Measurements from ENCODE around the gene GJB5. TPM values are rescaled to one million over a fixed set of nuclear protein-coding genes. Genes with fewer than 3 reads are reported as not detected.
"Not testable (repeated sequence)": the region's sequence is repeated elsewhere in the genome, so short reads cannot be mapped to it uniquely, and the experiment has no call there.

The GJB5 gene
- polyA plus RNA-seq, 1 donor: 0.15 TPM

DNA sequence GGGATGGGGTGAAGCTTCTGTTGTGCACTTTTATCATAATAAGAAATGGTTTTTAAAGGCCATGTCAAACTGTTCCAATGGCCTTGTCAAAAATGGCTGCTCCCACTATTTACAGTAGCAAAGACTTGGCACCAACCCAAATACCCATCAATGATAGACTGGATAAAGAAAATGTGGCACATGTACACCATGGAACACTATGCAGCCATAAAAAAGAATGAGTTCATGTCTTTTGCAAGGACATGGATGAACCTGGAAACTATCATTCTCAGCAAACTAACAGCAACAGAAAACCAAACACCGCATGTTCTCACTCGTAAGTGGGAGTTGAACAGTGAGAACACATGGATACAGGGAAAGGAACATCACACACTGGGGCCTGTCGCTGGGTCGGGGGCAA is 18.3 kb downstream of the GJB5 start:
- not testable (repeated sequence) for H3K9me3 ChIP-seq (ENCODE audit: control insufficient read depth, low read depth, low read length); H3K36me3 ChIP-seq (ENCODE audit: control insufficient read depth, insufficient read depth, low read length); H3K4me1 ChIP-seq (ENCODE audit: control insufficient read depth, insufficient read depth, low read length); H3K27ac ChIP-seq (ENCODE audit: low read length); DNase-seq; H3K27me3 ChIP-seq (ENCODE audit: control insufficient read depth, insufficient read depth, low read length); H3K4me3 ChIP-seq (ENCODE audit: low read length)
- WGBS (ENCODE audit: insufficient coverage, low lambda C conversion rate): no CpG with 5 or more reads among the region's 4 CpGs

DNA sequence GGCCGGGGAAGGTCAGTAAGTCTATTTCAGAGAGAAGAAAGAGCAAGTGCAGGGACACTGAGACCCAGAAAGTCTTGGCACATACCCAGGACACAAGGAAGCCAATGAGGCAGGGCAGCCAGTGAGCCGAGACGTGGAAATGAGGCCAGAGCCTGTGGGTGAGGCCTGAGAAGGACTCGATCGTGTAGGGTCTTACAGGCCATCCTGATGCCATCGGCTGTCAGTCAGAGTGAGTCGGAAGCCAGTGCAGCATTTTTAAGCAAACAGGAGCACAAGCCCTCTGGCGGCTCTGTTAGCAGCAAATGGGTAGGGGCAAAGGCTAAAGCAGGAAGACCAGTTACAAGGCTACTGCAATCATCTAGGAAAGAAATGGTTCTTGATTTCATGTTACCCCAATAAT is 20.1 kb downstream of the GJB5 start:
- Histone ChIP-seq H3K27ac (ENCODE audit: low read length) (no peak overlapping the region), H3K9me3 (ENCODE audit: control insufficient read depth, low read depth, low read length) (no peaks in the 10 kb centered on the region), H3K27me3 (ENCODE audit: control insufficient read depth, insufficient read depth, low read length) (peaks cover 2% of the 10 kb centered on the region), H3K4me1 (ENCODE audit: control insufficient read depth, insufficient read depth, low read length) (no peaks in the 10 kb centered on the region), H3K4me3 (ENCODE audit: low read length) (no peak overlapping the region), H3K36me3 (ENCODE audit: control insufficient read depth, insufficient read depth, low read length) (no peaks in the 10 kb centered on the region)
- no peak for DNase-seq
- WGBS (ENCODE audit: insufficient coverage, low lambda C conversion rate): no CpG with 5 or more reads among the region's 8 CpGs

- DNase-seq: no peak
- Histone ChIP-seq H3K9me3 (ENCODE audit: control insufficient read depth, low read depth, low read length) (no peaks in the 10 kb centered on the region), H3K36me3 (ENCODE audit: control insufficient read depth, insufficient read depth, low read length) (no peaks in the 10 kb centered on the region), H3K4me3 (ENCODE audit: low read length) (no peak overlapping the region), H3K27me3 (ENCODE audit: control insufficient read depth, insufficient read depth, low read length) (peaks cover 19% of the 10 kb centered on the region), H3K27ac (ENCODE audit: low read length) (no peak overlapping the region), H3K4me1 (ENCODE audit: control insufficient read depth, insufficient read depth, low read length) (peaks cover 2% of the 10 kb centered on the region)
- no CpG with 5 or more reads among the region's 3 CpGs for WGBS (ENCODE audit: insufficient coverage, low lambda C conversion rate)
These were observed 22.1 kb downstream of the GJB5 start for GRCh38 chr1:34776911-34777310.

GRCh38 chr1:34777519-34778321 is 22.9 kb downstream of the GJB5 start:
- 20% methylated on average over 1 of the region's 10 CpGs for WGBS (ENCODE audit: insufficient coverage, low lambda C conversion rate)
- no peak overlapping the region for H3K27ac ChIP-seq (ENCODE audit: low read length)
- no peak overlapping the region for H3K4me3 ChIP-seq (ENCODE audit: low read length)
- no peaks in the 10 kb centered on the region for H3K36me3 ChIP-seq (ENCODE audit: control insufficient read depth, insufficient read depth, low read length)
- no peak for DNase-seq
- H3K27me3 ChIP-seq (ENCODE audit: control insufficient read depth, insufficient read depth, low read length): peaks cover 26% of the 10 kb centered on the region
- H3K4me1 ChIP-seq (ENCODE audit: control insufficient read depth, insufficient read depth, low read length): peaks cover 7% of the 10 kb centered on the region
- no peaks in the 10 kb centered on the region for H3K9me3 ChIP-seq (ENCODE audit: control insufficient read depth, low read depth, low read length)

DNA sequence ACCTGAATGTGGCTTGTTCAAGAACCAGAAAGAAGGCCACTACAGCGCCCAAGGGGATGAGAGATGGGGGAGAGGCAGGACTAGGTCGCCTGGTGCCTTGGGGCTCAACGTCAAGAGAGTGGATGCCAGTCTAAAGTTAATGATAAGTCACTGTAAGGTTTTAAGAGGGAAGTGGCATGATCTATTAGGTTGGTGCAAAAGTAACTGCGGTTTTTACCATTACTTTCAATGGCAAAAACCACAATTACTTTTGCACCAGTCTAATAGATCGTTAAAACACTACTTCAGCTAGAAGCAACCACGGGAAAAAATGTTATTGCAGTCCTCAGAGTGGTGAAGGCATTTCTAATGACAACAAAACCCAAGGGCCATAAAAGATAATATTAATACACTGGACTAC is 23.5 kb downstream of the GJB5 start:
- no peaks in the 10 kb centered on the region for H3K36me3 ChIP-seq (ENCODE audit: control insufficient read depth, insufficient read depth, low read length)
- H3K27ac ChIP-seq (ENCODE audit: low read length): no peak overlapping the region
- no peak overlapping the region for H3K4me3 ChIP-seq (ENCODE audit: low read length)
- 90% methylated on average over 3 of the region's 6 CpGs for WGBS (ENCODE audit: insufficient coverage, low lambda C conversion rate)
- H3K4me1 ChIP-seq (ENCODE audit: control insufficient read depth, insufficient read depth, low read length): peaks cover 7% of the 10 kb centered on the region
- no peaks in the 10 kb centered on the region for H3K9me3 ChIP-seq (ENCODE audit: control insufficient read depth, low read depth, low read length)
- peaks cover 26% of the 10 kb centered on the region for H3K27me3 ChIP-seq (ENCODE audit: control insufficient read depth, insufficient read depth, low read length)
- no peak for DNase-seq

DNA sequence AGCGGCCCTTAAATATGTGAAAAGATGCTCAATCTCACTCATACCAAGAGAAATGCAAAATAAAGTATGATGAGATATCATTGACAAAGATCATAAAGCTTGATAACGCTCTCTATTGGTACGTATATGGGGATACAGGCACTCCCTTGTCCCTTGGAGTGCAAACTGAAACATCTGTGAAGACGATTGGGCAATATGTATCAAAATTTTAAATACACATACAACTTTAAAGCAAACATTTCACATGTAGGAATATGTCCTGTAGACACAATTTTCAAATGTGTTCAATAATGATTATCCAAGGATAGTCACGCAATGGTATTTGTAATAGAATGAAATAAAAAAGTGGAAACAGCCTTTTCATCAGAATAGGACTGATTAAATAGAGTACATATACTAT is 24.2 kb downstream of the GJB5 start:
- Histone ChIP-seq H3K4me3 (ENCODE audit: low read length) (no peak overlapping the region), H3K27me3 (ENCODE audit: control insufficient read depth, insufficient read depth, low read length) (peaks cover 26% of the 10 kb centered on the region)
- 100% methylated on average over 2 of the region's 5 CpGs for WGBS (ENCODE audit: insufficient coverage, low lambda C conversion rate)

DNA sequence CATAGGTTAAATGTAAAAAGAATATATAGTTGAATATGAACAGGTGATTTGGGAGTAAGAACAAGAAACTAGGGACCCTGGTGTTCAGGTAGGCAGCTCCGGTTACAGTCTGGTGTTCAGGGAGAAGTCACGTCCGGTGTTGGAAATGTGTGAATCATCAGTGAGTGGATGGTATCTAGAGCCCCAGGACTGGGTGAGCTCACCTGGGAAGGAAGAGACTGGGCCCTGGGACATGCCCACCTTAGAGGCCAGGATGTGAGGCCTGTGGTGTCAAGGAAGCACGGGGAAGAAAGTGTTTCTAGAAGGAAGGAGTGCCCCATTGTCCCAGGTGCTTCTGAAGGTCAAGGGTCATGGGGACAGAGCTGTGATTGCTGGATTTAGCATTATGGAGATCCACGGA is 24.7 kb downstream of the GJB5 start:
- WGBS (ENCODE audit: insufficient coverage, low lambda C conversion rate): 29% methylated on average over 1 of the region's 5 CpGs
- Histone ChIP-seq H3K4me1 (ENCODE audit: control insufficient read depth, insufficient read depth, low read length) (peaks cover 7% of the 10 kb centered on the region), H3K27ac (ENCODE audit: low read length) (no peak overlapping the region), H3K9me3 (ENCODE audit: control insufficient read depth, low read depth, low read length) (no peaks in the 10 kb centered on the region), H3K4me3 (ENCODE audit: low read length) (no peak overlapping the region), H3K36me3 (ENCODE audit: control insufficient read depth, insufficient read depth, low read length) (no peaks in the 10 kb centered on the region), H3K27me3 (ENCODE audit: control insufficient read depth, insufficient read depth, low read length) (peaks cover 26% of the 10 kb centered on the region)
- no peak for DNase-seq

More for the DNA sequence above, 24.2 kb downstream of the GJB5 start:
- Histone ChIP-seq H3K9me3 (ENCODE audit: control insufficient read depth, low read depth, low read length) (no peaks in the 10 kb centered on the region), H3K4me1 (ENCODE audit: control insufficient read depth, insufficient read depth, low read length) (peaks cover 7% of the 10 kb centered on the region), H3K27ac (ENCODE audit: low read length) (no peak overlapping the region), H3K36me3 (ENCODE audit: control insufficient read depth, insufficient read depth, low read length) (no peaks in the 10 kb centered on the region)
- no peak for DNase-seq

GRCh38 chr1:34779962-34780361 is 25.1 kb downstream of the GJB5 start:
- Histone ChIP-seq H3K27me3 (ENCODE audit: control insufficient read depth, insufficient read depth, low read length) (peaks cover 26% of the 10 kb centered on the region), H3K36me3 (ENCODE audit: control insufficient read depth, insufficient read depth, low read length) (no peaks in the 10 kb centered on the region), H3K4me1 (ENCODE audit: control insufficient read depth, insufficient read depth, low read length) (peaks cover 7% of the 10 kb centered on the region), H3K4me3 (ENCODE audit: low read length) (no peak overlapping the region), H3K27ac (ENCODE audit: low read length) (no peak overlapping the region), H3K9me3 (ENCODE audit: control insufficient read depth, low read depth, low read length) (no peaks in the 10 kb centered on the region)
- no peak for DNase-seq
- WGBS (ENCODE audit: insufficient coverage, low lambda C conversion rate): no CpG with 5 or more reads among the region's 5 CpGs

GRCh38 chr1:34780528-34780927 is 25.7 kb downstream of the GJB5 start:
- no peak overlapping the region for H3K27ac ChIP-seq (ENCODE audit: low read length)
- WGBS (ENCODE audit: insufficient coverage, low lambda C conversion rate): no CpG with 5 or more reads among the region's 2 CpGs
- peaks cover 26% of the 10 kb centered on the region for H3K27me3 ChIP-seq (ENCODE audit: control insufficient read depth, insufficient read depth, low read length)
- peaks cover 7% of the 10 kb centered on the region for H3K4me1 ChIP-seq (ENCODE audit: control insufficient read depth, insufficient read depth, low read length)
- H3K4me3 ChIP-seq (ENCODE audit: low read length): no peak overlapping the region
- no peaks in the 10 kb centered on the region for H3K9me3 ChIP-seq (ENCODE audit: control insufficient read depth, low read depth, low read length)
- no peaks in the 10 kb centered on the region for H3K36me3 ChIP-seq (ENCODE audit: control insufficient read depth, insufficient read depth, low read length)
- DNase-seq: no peak

DNA sequence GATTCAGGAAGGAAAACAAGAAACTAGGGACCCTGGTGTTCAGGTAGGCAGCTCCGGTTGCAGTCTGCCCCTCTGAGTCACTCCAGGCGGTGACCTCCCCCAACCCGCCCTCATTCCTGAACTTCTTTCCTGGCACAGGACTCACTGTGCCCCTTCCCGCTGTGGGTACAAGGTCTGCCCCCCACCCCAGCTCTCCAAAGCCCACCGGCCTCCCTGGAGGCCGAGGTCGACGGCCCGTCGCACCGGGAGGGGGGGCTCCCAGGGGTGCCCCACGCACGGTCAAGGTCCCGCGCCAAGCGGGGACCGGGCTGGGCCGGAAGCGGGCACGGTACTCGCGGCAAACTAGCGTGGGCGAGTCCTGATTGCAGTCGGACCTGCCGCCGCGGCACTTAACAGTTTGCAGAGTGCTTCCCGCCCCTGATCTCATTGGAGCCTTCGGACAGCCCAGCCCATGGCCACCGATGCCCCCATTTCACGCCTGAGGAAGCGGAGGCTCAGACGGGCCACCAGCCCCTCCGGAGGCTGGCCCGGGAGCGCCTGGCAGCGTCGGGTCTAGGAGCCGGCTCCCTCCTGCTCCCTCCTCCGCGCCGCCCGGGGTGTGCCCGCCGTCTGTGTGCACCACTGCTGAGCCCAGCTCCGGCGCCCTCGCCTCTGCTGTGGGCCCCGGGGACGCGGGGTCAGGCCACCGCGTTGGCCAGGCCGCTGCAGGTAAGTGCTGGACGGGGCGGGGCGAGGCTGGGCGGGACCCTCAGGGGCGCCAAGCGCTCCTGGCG is 26.4 kb downstream of the GJB5 start, which contains the start of gene GJB3:
Gene GJB3 (plus strand): TSS at position 144 of the 773 bp plus-strand sequence. CDS start 3,549 bp downstream, outside the sequence.
- H3K36me3 ChIP-seq (ENCODE audit: control insufficient read depth, insufficient read depth, low read length): no peaks in the 10 kb centered on the region
- H3K9me3 ChIP-seq (ENCODE audit: control insufficient read depth, low read depth, low read length): no peaks in the 10 kb centered on the region
- no CpG with 5 or more reads among the region's 62 CpGs for WGBS (ENCODE audit: insufficient coverage, low lambda C conversion rate)
- H3K4me3 ChIP-seq (ENCODE audit: low read length): peak within 1 kb of the TSS; percentile 30
- peaks cover 7% of the 10 kb centered on the region for H3K4me1 ChIP-seq (ENCODE audit: control insufficient read depth, insufficient read depth, low read length)
- peaks cover 26% of the 10 kb centered on the region for H3K27me3 ChIP-seq (ENCODE audit: control insufficient read depth, insufficient read depth, low read length)
- DNase-seq: peak; percentile 20 to 40
- H3K27ac ChIP-seq (ENCODE audit: low read length): no peak within 1 kb of the TSS
